GM23338 (cell line): ENCODE data around the gene KLHDC7B. TPM values are rescaled to one million over a fixed set of nuclear protein-coding genes. Genes with fewer than 3 reads are reported as not detected.
A peak's percentile ranks its signal among the peaks of the same experiment; 100 is the strongest.

Experiments
- ATAC-seq: fragments of 200-7000 bp; cut with Tn5 transposase; 3 replicates; pipeline ENCODE4 v1.9.1; 2020
- DNase-seq: peaks from one replicate; pipeline ENCODE4 v3.0.0-alpha.2; 2015; ENCODE audit warnings: low spot score
- H2AFZ ChIP-seq: fragments of 200-600 bp; sonication (generic); 2 replicates; pipeline ENCODE4 v1.8.0; 2016; ENCODE audit warnings: antibody characterized with exemption, mild to moderate bottlenecking, moderate library complexity
- H3F3A ChIP-seq: fragments of 200-600 bp; sonication (generic); replicated peaks from 2 replicates; pipeline ENCODE4 v1.8.0; 2017; ENCODE audit warnings: antibody characterized with exemption, mixed run types, low read depth
- H3K27ac ChIP-seq: fragments of 200-600 bp; sonication (generic); 2 replicates; pipeline ENCODE4 v1.6.1; 2016; ENCODE audit warnings: low read depth
- H3K27me3 ChIP-seq: fragments of 200-600 bp; sonication (generic); 2 replicates; pipeline ENCODE4 v1.8.0; 2016; ENCODE audit warnings: mild to moderate bottlenecking, mixed run types, moderate library complexity; ENCODE audit not compliant: insufficient read depth
- H3K36me3 ChIP-seq: fragments of 200-600 bp; sonication (generic); 2 replicates; pipeline ENCODE4 v1.8.0; 2016; ENCODE audit warnings: mild to moderate bottlenecking; ENCODE audit not compliant: insufficient read depth
- H3K4me1 ChIP-seq: fragments of 200-600 bp; sonication (generic); 2 replicates; pipeline ENCODE4 v1.8.0; 2016; ENCODE audit warnings: mild to moderate bottlenecking, moderate library complexity; ENCODE audit not compliant: insufficient read depth
- H3K4me2 ChIP-seq: fragments of 200-600 bp; sonication (generic); 2 replicates; pipeline ENCODE4 v1.7.1; 2017; ENCODE audit warnings: mixed run types
- H3K4me3 ChIP-seq: fragments of 200-600 bp; sonication (generic); 2 replicates; pipeline ENCODE4 v1.6.1; 2016; ENCODE audit warnings: mixed run types
- H3K79me2 ChIP-seq: fragments of 200-600 bp; sonication (generic); replicated peaks from 2 replicates; pipeline ENCODE4 v1.8.0; 2017; ENCODE audit warnings: mild to moderate bottlenecking; ENCODE audit not compliant: insufficient read depth
- H3K9me2 ChIP-seq: fragments of 200-600 bp; sonication (generic); 2 replicates; pipeline ENCODE4 v1.8.0; 2017; ENCODE audit not compliant: insufficient read depth
- H4K20me1 ChIP-seq: fragments of 200-600 bp; sonication (generic); replicated peaks from 2 replicates; pipeline ENCODE4 v1.8.0; 2017; ENCODE audit warnings: mild to moderate bottlenecking; ENCODE audit not compliant: insufficient read depth
- H3K27ac Mint-ChIP-seq: 2 replicates; pipeline ENCODE4 v1.8.0; 2020; ENCODE audit warnings: inconsistent platforms, mild to moderate bottlenecking, moderate library complexity, mixed read lengths
- H3K27me3 Mint-ChIP-seq: 3 replicates; pipeline ENCODE4 v1.8.0; 2022; ENCODE audit warnings: low read depth, mild to moderate bottlenecking, moderate library complexity, mixed read lengths, inconsistent platforms; ENCODE audit not compliant: insufficient read depth, poor library complexity
- H3K36me3 Mint-ChIP-seq: 3 replicates; pipeline ENCODE4 v1.8.0; 2021; ENCODE audit warnings: low read depth, mild to moderate bottlenecking, inconsistent platforms, moderate library complexity, mixed read lengths
- H3K4me1 Mint-ChIP-seq: 3 replicates; pipeline ENCODE4 v1.8.0; 2020; ENCODE audit warnings: mild to moderate bottlenecking, inconsistent platforms, mixed read lengths
- H3K4me3 Mint-ChIP-seq: 3 replicates; pipeline ENCODE4 v1.8.0; 2021; ENCODE audit warnings: moderate library complexity, mild to moderate bottlenecking, inconsistent platforms, mixed read lengths
- H3K9me3 Mint-ChIP-seq: 3 replicates; pipeline ENCODE4 v1.8.0; 2020; ENCODE audit warnings: moderate library complexity, mild to moderate bottlenecking, inconsistent platforms, mixed read lengths
- CREB1 ChIP-seq: fragments of 250-450 bp; sonication (Bioruptor Pico); IDR thresholded peaks from 2 replicates; pipeline ENCODE4 v1.5.0; 2020; ENCODE audit warnings: low read depth, mild to moderate bottlenecking, moderate library complexity
- EZH2 ChIP-seq: fragments of 200-600 bp; sonication (generic); IDR thresholded peaks from one replicate; pipeline ENCODE4 v1.8.0; 2017; ENCODE audit warnings: antibody characterized with exemption, mild to moderate bottlenecking, low read depth; ENCODE audit not compliant: unreplicated experiment
- JUNB ChIP-seq: IDR thresholded peaks from one replicate; pipeline ENCODE4 v1.6.1; 2016; ENCODE audit warnings: antibody characterized with exemption; ENCODE audit not compliant: unreplicated experiment
- NANOG ChIP-seq: IDR thresholded peaks from 2 replicates; pipeline ENCODE4 v1.6.1; 2016; ENCODE audit warnings: antibody characterized with exemption, borderline replicate concordance
- REST ChIP-seq: IDR thresholded peaks from one replicate; pipeline ENCODE4 v1.6.1; 2018; ENCODE audit warnings: antibody characterized with exemption; ENCODE audit not compliant: unreplicated experiment
- STAT1 ChIP-seq: IDR thresholded peaks from one replicate; pipeline ENCODE4 v1.6.1; 2016; ENCODE audit warnings: antibody characterized with exemption; ENCODE audit not compliant: unreplicated experiment
- ZNF114 ChIP-seq: fragments of 250-450 bp; sonication (Bioruptor Pico); IDR thresholded peaks from 2 replicates; pipeline ENCODE4 v1.5.0; 2020; ENCODE audit warnings: mild to moderate bottlenecking, moderate library complexity
- ZNF331 ChIP-seq: fragments of 250-450 bp; sonication (Bioruptor Pico); IDR thresholded peaks from 2 replicates; pipeline ENCODE4 v1.5.0; 2020; ENCODE audit warnings: low read depth, mild to moderate bottlenecking, moderate library complexity
- polyA plus RNA-seq: library from polyadenylated mRNA; unstranded; fragments of >200 nt; fragmentation: Nextera tagmentation; extraction: Ambion mirVana; gene quantifications from 2 replicates; pipeline ENCODE4 v1.2.1, GENCODE V29; 2016
- total RNA-seq: library from RNA; depleted of rRNA; stranded (reverse); fragments of >200 nt; shearing (Covaris generic); gene quantifications from 2 replicates; pipeline ENCODE4 v1.2.3, GENCODE V29; 2014

The KLHDC7B gene
- total and polyA plus RNA-seq, 2 experiments from 2014 or later = not detected

DNA sequence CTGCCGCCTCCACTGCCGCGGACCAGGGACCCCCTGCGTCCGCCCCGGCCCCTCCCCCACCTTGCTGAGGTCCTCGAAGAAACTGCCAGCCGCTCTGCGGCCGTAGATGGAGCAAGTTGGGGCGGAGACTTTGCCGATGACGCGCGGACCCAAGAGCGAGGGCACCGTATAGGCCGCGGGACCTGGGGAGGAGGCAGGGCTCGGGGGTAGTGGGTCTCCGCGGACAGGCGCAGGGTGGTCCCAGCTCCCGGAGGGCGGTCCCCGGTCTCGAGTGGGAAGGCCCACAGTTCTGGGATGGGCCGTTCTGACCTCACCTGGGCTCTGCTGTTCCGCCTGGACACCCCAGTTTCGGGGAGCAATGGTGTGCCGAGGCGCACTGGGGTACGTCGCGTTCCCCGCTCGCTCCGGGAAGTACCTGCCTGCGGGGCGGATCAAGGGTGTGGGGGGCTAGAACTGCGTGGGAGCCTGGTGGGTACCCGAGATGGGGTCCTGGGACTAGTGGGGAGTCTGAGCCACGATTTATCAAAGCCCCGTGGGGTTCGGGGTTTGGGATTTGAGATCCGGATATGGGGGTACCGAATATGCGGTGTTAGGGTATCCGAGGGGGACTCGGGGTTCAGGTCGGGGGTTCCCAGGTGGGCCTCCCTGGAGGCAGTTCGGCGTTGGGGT lies 14.7 kb upstream of the KLHDC7B start:
- peak; percentile 91 for DNase-seq
- peak; percentile 74 for TF ChIP-seq CREB1 (CRISPR knock-in tag)
- no peak for TF ChIP-seq EZH2
- no peak for TF ChIP-seq NANOG
- H3K27ac ChIP-seq = no peak overlapping the region

DNA sequence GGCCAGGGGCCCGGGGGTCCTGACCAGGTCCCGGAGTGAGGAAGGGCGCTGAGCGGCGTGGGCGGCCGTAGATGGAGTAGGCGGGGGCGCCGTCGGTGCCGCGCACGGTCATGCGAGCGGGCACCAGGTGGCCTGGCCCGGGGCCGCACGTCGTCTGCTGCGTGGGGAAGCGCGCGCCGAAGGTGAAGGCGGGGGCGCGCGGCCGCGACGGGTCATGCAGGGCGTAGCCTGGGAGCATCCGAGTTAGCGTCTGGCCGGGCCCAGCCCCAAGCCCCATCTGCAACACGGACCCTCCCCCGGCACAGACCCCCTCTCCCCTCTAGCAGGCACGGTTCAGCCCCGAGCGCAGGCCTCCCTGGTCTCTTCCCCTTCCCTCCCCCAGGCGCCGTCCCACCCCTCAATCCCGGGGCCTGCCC lies 14.1 kb upstream of the KLHDC7B start:
- Mint-ChIP-seq H3K9me3 (no peaks in the 10 kb centered on the region; the same call in 2 of the 3 replicates), H3K36me3 (no peaks in the 10 kb centered on the region), H3K27ac (no peak overlapping the region), H3K27me3 (peaks cover 77% of the 10 kb centered on the region), H3K4me1 (peaks cover 10% of the 10 kb centered on the region; the same call in 2 of the 3 replicates), H3K4me3 (peak overlapping the region; percentile 65; the same call in 2 of the 3 replicates)
- Histone ChIP-seq H3K9me2 (no peaks in the 10 kb centered on the region), H4K20me1 (no peaks in the 10 kb centered on the region; the same call in none of the 2 replicates), H3K4me2 (peak overlapping the region; percentile 87), H3K4me1 (0 out of 2 replicates have a peak, but pooled peaks cover 4% of the 10 kb centered on the region), H3F3A (no peaks in the 10 kb centered on the region; the same call in 1 of the 2 replicates), H3K36me3 (no peaks in the 10 kb centered on the region), H3K27me3 (peaks cover 82% of the 10 kb centered on the region), H3K27ac (no peak overlapping the region), H2AFZ (peak overlapping the region; percentile 83), H3K79me2 (no peaks in the 10 kb centered on the region), H3K4me3 (peak overlapping the region; percentile 66)
- no peak for TF ChIP-seq REST
- TF ChIP-seq ZNF114 (CRISPR knock-in tag) = no peak
- no peak for TF ChIP-seq CREB1 (CRISPR knock-in tag)
- TF ChIP-seq JUNB = no peak
- no peak for TF ChIP-seq EZH2
- TF ChIP-seq STAT1 = no peak
- TF ChIP-seq ZNF331 (CRISPR knock-in tag) = no peak
- no peak for TF ChIP-seq NANOG
- ATAC-seq (peak; percentile 24), DNase-seq (peak; percentile 54)

More for the DNA sequence above, 14.7 kb upstream of the KLHDC7B start:
- H3K4me3 Mint-ChIP-seq = peak overlapping the region; percentile 65
- H3F3A ChIP-seq = no peaks in the 10 kb centered on the region; the same call in none of the 2 replicates
- H3K27ac Mint-ChIP-seq = no peak overlapping the region
- H3K36me3 Mint-ChIP-seq = no peaks in the 10 kb centered on the region
- peak overlapping the region; percentile 66 for H3K4me3 ChIP-seq
- peak; percentile 50 for ATAC-seq
- no peaks in the 10 kb centered on the region; the same call in none of the 2 replicates for H4K20me1 ChIP-seq
- H3K79me2 ChIP-seq = no peaks in the 10 kb centered on the region
- no peaks in the 10 kb centered on the region for H3K9me2 ChIP-seq
- H3K27me3 Mint-ChIP-seq = peaks cover 77% of the 10 kb centered on the region
- no peaks in the 10 kb centered on the region; the same call in 2 of the 3 replicates for H3K9me3 Mint-ChIP-seq
- peaks cover 10% of the 10 kb centered on the region; the same call in 2 of the 3 replicates for H3K4me1 Mint-ChIP-seq
- H2AFZ ChIP-seq = peak overlapping the region; percentile 78
- peak overlapping the region; percentile 87 for H3K4me2 ChIP-seq
- peaks cover 83% of the 10 kb centered on the region for H3K27me3 ChIP-seq
- no peaks in the 10 kb centered on the region for H3K36me3 ChIP-seq
- 0 out of 2 replicates have a peak, but pooled peaks cover 4% of the 10 kb centered on the region for H3K4me1 ChIP-seq
